Activated T-cell treated with anti-CD3 and anti-CD28 coated beads for 24 hours (primary cell): Measurements from ENCODE around the gene ARHGEF3.
"Not testable (repeated sequence)": the region's sequence is repeated elsewhere in the genome, so short reads cannot be mapped to it uniquely, and the experiment has no call there.

Source experiments
- DNase-seq: peaks from one replicate; pipeline ENCODE4 v3.0.0-alpha.2; 2020; ENCODE audit warnings: low read depth

Gene ARHGEF3

GRCh38 chr3:56771376-56771775, 30.4 kb downstream of the ARHGEF3 start:
- no peak for DNase-seq

DNA sequence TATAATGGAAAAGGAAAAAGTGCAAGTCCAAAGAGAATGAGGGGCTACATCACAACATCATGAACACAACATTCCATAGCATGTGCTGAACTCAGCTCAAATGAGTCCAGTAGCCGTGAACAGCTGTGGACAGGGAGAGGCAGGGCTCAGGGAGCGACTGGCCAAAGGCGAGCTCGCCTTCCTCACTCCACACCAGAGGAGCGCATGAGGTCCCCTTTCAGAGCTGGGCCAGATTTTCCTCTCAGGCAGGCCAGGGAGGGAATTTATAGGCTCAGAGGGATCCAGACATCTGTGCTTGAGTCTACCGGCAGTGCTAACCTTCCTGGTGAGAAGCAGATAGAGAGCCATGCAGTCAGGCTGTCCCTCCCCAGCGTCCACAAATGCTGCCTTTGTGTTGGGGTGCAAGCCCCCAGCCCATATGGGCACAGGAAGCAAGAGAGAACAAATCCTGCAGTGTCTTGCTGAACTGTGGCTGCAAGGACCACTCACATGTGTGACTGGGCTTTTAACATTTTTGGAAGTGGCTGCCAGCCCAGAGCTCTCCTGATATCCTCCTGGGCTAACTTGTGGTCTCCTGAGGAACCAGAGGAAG, 32.5 kb downstream of the ARHGEF3 start:
- DNase-seq = no peak

DNA sequence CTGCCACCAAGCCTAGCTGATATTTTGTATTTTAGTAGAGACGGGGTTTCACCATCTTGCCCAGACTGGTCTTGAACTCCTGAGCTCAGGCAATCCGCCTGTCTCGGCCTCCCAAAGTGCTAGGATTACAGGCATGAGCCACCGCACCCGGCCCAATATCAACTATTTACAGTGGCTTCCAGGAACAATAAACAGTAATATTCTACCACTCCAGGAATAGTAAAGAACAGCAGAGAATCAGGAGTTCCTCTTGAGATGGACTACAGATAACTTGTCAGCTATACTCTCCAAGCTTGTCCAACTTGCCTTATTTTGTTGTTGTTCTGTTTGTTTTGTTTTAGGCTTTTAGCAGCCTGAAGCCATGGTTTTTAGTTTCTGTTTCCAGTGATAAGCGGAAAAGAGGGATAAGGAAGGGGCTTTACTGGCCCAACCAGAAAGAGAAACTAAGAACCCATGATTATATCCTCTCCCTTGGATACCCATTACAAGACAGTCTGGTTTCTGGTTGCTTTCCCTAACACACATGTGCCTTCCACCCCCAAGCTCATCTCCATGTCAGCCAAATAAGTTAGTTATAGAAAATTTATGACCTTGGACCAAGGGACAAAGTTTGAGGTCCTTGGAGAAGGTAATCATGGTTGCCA, 36.7 kb downstream of the ARHGEF3 start:
- no peak for DNase-seq

DNA sequence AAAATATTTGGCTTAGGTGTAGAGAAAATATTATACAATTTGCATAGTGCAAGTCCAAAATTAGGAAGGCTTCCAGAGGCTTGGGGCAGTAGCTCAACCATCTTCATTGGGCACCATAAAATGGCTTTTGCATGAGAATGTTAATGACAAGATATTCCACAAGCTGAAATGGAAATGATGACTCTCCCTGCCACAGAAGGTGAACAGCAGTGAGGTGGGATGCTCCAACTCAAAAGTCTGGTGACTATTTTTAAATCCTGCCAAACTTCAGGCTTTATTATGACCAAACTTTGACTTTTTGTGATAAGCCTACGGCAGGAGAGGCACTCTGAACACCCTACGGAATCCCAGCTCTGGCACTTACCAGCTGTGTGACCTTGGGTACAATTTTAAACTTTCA, 37.6 kb downstream of the ARHGEF3 start:
- DNase-seq = no peak

DNA sequence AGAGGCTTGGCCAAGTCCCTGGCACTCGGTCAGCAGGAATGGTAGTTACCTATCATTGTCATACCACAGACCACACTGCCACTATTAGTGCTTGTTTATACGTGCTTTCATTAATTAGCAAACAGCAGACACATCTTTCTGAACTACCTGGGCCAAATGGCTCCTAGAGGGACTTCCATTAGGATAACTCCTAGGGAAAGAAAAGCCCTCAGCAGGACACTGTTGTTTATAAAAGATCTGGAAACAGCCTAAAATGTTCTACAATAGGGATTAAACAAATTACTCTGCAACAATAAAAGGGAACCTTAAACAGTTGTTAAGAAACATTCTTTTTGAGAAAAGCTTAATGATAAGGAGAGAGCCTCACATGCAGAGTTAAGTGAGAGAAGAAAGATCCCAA, 38.5 kb downstream of the ARHGEF3 start:
- no peak for DNase-seq

DNA sequence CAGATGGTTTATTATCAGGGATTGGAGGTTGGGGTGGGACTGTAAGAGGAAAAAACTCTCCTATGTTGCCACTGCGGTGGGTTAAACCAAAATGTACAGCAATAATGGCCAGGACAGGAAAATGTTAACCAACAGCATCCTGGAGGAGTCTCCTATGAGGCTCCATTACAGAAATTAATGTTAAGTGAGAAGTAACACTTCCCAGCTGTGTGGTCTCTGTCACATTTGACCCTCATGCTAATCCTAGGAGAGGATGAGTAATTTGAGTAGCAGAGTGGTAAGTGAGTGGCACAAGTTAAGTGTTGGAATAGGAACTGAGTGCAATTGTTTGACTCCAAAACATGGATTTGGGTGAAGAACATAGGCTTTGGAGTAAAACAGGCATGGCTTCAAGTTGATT, 39.0 kb downstream of the ARHGEF3 start:
- no peak for DNase-seq

GRCh38 chr3:56761887-56762651, 39.7 kb downstream of the ARHGEF3 start:
- DNase-seq = no peak

DNA sequence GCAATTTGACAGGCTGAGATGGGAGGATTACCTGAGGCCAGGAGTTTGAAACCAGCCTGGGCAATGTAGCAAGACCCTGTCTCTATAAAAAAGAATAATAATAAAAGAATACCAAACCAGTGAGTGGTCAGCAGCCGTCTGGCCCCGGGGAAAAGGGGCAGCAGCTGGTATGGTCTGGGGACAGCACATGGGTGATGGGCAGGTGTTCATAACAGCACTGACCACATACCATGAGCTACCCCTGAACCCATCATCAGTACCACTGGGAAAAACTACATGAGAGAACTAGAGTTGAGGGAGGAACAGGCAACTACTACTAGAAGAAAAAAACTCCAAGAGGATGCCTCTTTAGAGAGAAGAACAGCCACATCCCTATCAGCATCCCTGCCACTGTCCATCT, 40.7 kb downstream of the ARHGEF3 start:
- DNase-seq = no peak

DNA sequence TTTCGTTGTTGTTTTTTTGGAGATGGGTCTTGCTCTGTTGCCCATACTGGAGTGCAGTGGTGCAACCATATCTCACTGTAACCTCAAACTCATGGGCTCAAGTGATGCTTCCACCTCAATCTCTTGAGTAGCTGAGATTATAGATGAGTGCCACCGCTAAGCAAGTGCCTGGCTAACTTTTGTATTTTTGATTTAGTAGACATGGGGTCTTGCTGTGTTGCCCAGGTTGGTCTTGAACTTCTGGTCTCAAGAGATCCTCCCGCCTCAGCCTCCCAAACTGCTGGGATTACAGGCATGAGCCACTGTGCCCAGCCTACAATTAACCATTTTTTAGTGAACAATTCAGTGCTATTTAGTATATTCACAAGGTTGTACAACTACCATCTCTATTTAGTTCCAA, 42.2 kb downstream of the ARHGEF3 start:
- DNase-seq = no peak

- DNase-seq = peak; percentile 34
These were observed 43.2 kb downstream of the ARHGEF3 start for GRCh38 chr3:56758539-56758981.

DNA sequence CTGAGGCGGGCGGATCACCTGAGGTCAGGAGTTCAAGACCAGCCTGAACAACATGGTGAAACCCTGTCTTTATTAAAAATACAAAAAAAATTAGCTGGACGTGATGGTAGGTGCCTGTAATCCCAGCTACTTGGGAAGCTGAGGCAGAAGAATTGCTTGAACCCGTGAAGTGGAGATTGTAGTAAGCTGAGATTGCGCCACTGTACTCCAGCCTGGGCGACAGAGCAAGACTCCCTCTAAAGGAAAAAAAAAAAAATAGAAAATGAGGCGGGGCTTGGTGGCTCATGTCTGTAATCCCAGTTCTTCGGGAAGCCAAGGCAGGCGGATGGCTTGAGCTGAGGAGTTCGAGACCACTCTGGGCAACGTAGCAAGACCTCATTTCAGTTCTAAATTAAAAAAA, 43.7 kb downstream of the ARHGEF3 start:
- not testable (repeated sequence) for DNase-seq

DNA sequence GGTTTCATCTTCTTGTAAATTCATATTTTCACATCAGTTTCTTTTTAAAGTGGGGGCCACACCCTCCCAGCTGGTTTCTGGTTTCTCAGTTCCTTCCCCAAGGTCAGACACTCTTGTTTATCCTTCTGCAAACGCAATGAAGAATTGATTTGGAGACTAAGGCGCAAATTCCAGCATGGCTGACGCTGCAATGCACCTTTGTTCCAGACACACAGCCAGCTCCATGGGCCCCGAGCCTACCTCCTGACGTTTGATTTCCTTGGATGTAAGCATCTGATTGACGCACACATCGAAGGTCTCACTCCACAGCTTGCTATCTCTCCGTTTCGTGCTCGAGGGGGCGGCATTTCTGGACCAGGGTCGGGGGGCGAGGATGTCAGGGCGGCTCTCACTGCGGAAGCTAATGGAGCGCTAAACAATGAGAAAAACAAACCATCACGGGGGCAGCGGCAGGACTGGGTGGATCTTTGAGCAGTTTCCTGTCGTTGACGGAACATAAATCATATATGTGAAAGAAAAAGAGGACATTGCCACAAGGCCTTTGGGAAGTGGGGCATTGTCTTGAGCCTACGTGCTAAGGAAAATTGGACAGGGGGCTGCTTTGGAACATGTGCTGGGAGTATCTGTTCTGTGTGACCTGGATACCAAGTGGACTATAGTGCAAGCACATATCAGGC, 46.9 kb downstream of the ARHGEF3 start:
- peak; percentile 3 for DNase-seq

DNA sequence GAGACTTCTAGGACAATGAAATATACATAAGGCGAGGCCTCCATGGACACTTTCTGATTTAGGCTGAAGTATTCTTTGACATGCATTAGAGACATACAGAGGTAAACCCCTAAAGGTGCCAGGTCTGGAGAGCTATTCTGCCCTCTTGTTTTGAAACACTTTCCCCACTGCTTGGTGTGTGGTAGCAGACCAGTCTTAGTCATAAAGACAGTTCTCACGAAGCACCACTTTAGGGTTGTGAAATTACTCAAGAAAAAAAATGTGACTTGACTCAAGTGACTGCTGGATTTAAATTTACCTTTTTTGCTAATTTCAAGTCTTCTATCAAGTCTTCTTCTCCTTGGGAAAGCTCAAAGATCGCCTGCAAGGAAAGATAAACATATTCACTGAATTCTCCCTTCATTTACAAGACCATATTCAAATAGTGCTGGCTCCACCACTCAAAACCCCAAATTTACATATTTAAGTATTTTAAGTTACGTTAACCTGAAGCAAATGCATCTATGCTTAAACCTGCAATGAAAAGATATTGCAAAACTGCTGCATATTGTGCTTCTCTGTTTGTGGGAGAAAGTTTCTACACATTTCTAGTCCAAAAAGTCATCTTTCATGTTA, 48.4 kb downstream of the ARHGEF3 start:
- peak; percentile 32 for DNase-seq

GRCh38 chr3:56751056-56751707, 50.6 kb downstream of the ARHGEF3 start:
- DNase-seq = no peak

DNA sequence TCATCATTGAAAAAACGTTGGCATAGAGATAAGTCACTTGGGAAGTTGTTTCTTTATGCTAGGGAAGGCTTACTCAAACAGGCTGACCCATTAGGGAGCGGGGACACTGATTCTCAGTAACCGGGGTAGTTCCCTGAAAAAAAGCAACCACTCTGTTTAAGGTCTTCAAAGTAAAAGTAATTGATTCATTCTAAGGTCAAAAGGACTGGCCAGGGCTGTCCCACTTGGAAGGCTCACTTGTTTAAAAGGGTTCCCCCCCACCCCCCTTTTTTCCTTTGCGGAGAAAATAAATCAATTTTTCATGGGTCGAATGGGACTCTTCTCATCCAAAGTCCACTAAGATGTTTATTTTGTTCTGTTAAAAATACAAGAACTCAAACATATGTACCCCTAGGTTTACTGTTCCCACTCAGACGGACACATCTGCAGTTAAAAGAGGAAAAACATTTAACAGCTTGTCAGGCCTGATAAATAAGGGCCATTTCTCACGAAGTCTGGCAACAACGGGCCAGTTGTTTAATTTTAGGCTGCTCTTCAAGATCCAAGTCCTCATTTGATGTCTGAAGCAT, 53.0 kb downstream of the ARHGEF3 start:
- no peak for DNase-seq

GRCh38 chr3:56747150-56747549, 54.6 kb downstream of the ARHGEF3 start:
- no peak for DNase-seq

DNA sequence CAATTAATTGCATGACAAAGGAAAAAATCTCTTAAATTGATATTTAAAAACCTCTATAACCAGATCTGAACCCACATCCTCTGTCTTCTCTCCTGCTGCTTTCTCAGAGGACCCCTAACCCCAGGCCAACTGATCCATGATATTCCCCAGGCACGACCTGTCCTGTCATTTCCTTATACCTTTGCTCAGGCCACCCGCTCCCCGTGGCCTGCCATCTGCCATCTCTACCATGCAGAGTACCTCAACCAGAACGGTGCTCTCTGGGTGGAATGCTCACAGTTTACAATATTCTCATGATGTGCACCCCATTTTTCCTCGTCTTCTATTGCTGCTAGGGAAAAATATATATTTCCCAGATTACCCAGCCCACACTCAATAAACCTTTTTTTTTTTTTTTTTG, 57.7 kb downstream of the ARHGEF3 start:
- DNase-seq = no peak

GRCh38 chr3:56742887-56743286, 58.9 kb downstream of the ARHGEF3 start:
- no peak for DNase-seq

DNA sequence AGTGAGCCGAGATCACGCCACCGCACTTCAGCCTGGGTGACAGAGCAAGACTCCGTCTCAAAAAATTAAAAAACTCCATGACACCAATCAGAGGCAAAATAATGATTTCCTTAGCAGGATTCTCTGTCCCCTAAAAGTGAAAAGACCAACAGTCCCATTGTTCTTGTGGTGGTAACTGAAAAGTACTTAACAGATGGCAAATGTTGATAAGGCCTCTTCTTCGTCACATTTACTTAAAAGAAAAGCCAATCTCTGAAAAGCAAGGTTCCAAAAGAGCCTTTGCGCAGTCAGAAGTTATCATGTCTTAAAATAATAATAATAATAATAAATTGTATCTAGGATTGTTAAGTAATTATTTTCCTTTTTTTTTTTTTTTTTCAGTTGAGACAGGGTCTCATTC, 62.7 kb downstream of the ARHGEF3 start:
- DNase-seq = no peak

- no peak for DNase-seq
These were observed 64.7 kb downstream of the ARHGEF3 start for GRCh38 chr3:56737006-56737405.

GRCh38 chr3:56732109-56732508, 69.6 kb downstream of the ARHGEF3 start:
- no peak for DNase-seq
